Skeletal muscle satellite cell (primary cell): ENCODE results near the gene ZNF239.
"Not testable (repeated sequence)": the region's sequence is repeated elsewhere in the genome, so short reads cannot be mapped to it uniquely, and the experiment has no call there.

Experiments
- H3K27me3 ChIP-seq: 2 replicates; pipeline ENCODE4 v1.7.0; 2013; ENCODE audit warnings: low read length; ENCODE audit not compliant: control insufficient read depth, insufficient read depth
- H3K36me3 ChIP-seq: 2 replicates; pipeline ENCODE4 v1.7.0; 2013; ENCODE audit warnings: mild to moderate bottlenecking, control low read depth, low read length; ENCODE audit not compliant: insufficient read depth
- H3K4me1 ChIP-seq: 2 replicates; pipeline ENCODE4 v1.7.0; 2013; ENCODE audit warnings: low read length; ENCODE audit not compliant: control insufficient read depth, insufficient read depth
- H3K4me2 ChIP-seq: 2 replicates; pipeline ENCODE4 v1.7.0; 2013; ENCODE audit warnings: mild to moderate bottlenecking, low read length
- H3K4me3 ChIP-seq: 2 replicates; pipeline ENCODE4 v1.7.0; 2013; ENCODE audit warnings: low read length
- H3K9ac ChIP-seq: 2 replicates; pipeline ENCODE4 v1.7.0; 2013; ENCODE audit warnings: mild to moderate bottlenecking, low read depth, low read length, moderate library complexity
- H3K9me3 ChIP-seq: replicated peaks from 2 replicates; pipeline ENCODE4 v1.7.0; 2013; ENCODE audit warnings: mild to moderate bottlenecking, control low read depth, low read length

The ZNF239 gene

GRCh38 chr10:43598446-43598845 is 24.0 kb upstream of the ZNF239 start:
- Histone ChIP-seq H3K9me3 (no peaks in the 10 kb centered on the region), H3K4me2 (no peak overlapping the region), H3K4me3 (no peak overlapping the region), H3K36me3 (no peaks in the 10 kb centered on the region), H3K9ac (no peak overlapping the region), H3K4me1 (peaks cover 3% of the 10 kb centered on the region), H3K27me3 (peaks cover 9% of the 10 kb centered on the region)

DNA sequence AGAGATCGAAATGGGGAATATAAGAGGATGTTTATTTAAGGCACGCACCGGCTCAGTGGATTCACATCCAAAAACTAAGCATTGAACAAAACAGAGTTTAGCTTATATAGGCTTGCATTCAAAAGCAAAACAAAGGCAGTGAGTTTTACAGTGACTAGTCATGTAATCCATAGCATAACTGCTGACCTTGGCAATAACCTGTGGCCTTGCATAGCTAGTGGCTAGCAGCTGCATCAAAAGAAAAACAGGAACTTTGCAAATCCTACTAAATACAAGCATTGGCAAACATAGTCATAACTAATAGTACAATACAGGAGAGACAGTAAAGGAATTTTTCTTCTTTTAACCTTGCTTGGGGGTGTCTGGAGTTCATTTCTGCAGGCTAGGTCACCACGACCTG is 22.1 kb upstream of the ZNF239 start:
- no peak overlapping the region for H3K9ac ChIP-seq
- H3K36me3 ChIP-seq: no peaks in the 10 kb centered on the region
- no peak overlapping the region for H3K4me3 ChIP-seq
- H3K27me3 ChIP-seq: peaks cover 9% of the 10 kb centered on the region
- peaks cover 3% of the 10 kb centered on the region for H3K4me1 ChIP-seq
- H3K9me3 ChIP-seq: peaks cover 1% of the 10 kb centered on the region
- H3K4me2 ChIP-seq: no peak overlapping the region

DNA sequence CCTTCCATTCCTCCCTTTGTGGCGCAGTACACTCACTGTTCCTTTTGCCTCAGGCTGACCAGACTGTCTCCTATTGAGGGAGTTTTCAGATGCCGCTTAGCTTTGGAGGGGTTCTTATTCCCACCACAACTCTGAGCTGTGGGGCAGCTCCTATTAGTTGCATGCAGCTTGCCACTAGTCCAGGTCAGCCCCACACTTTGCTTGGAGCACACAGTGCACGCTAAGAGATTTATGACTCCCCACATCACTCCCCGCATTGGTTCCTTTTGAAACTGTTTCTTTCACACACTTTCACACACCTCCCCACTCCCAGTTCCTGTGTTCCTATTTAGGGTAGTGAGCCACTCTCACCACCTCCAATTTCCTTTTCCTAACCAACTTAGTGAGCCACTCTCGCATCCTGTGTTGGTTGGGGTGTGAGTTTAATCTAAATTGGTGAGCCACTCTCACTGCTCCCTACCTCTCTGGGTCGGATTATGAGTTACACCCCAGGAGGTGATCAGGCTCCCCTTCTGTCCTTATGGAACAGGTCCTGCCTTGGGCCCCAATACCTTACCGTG is 21.4 kb upstream of the ZNF239 start:
- no peak overlapping the region for H3K9ac ChIP-seq
- H3K4me3 ChIP-seq: no peak overlapping the region
- H3K4me1 ChIP-seq: peaks cover 3% of the 10 kb centered on the region
- no peaks in the 10 kb centered on the region for H3K36me3 ChIP-seq
- H3K9me3 ChIP-seq: peaks cover 3% of the 10 kb centered on the region
- H3K4me2 ChIP-seq: peak overlapping the region; percentile 86
- H3K27me3 ChIP-seq: peaks cover 6% of the 10 kb centered on the region

GRCh38 chr10:43594944-43595589 is 20.7 kb upstream of the ZNF239 start:
- H3K4me1 ChIP-seq: peaks cover 3% of the 10 kb centered on the region
- no peaks in the 10 kb centered on the region for H3K36me3 ChIP-seq
- H3K27me3 ChIP-seq: peaks cover 6% of the 10 kb centered on the region
- peak overlapping the region; percentile 86 for H3K4me2 ChIP-seq
- peak overlapping the region; percentile 62 for H3K4me3 ChIP-seq
- H3K9me3 ChIP-seq: peaks cover 3% of the 10 kb centered on the region
- H3K9ac ChIP-seq: peak overlapping the region; percentile 41

GRCh38 chr10:43591303-43591904 is 17.0 kb upstream of the ZNF239 start:
- Histone ChIP-seq H3K36me3 (no peaks in the 10 kb centered on the region), H3K27me3 (peaks cover 19% of the 10 kb centered on the region), H3K4me2 (no peak overlapping the region), H3K4me3 (no peak overlapping the region), H3K4me1 (peaks cover 3% of the 10 kb centered on the region), H3K9ac (no peak overlapping the region), H3K9me3 (peaks cover 3% of the 10 kb centered on the region)

DNA sequence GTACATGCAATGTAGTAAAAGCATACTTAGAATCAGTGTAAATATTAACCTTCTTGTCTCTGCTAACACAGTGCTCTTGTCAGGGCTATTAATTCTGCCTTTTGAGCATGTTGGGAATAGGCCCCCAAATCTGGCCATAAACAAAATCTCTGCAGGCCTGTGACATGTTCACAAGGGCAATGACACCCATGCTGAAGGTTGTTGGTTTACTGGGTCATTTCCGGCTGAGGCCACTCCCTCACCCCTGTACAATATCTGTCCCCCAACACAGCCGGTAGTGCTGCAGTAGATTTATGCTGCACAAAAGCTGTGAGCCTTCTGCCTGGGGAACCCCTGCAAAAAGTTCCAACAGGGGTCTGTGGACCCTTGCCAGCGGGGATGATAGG is 12.3 kb upstream of the ZNF239 start:
- H3K4me1 ChIP-seq, H3K36me3 ChIP-seq, H3K9ac ChIP-seq, H3K4me2 ChIP-seq, H3K4me3 ChIP-seq, H3K9me3 ChIP-seq: not testable (repeated sequence)
- H3K27me3 ChIP-seq: peaks cover 17% of the 10 kb centered on the region

DNA sequence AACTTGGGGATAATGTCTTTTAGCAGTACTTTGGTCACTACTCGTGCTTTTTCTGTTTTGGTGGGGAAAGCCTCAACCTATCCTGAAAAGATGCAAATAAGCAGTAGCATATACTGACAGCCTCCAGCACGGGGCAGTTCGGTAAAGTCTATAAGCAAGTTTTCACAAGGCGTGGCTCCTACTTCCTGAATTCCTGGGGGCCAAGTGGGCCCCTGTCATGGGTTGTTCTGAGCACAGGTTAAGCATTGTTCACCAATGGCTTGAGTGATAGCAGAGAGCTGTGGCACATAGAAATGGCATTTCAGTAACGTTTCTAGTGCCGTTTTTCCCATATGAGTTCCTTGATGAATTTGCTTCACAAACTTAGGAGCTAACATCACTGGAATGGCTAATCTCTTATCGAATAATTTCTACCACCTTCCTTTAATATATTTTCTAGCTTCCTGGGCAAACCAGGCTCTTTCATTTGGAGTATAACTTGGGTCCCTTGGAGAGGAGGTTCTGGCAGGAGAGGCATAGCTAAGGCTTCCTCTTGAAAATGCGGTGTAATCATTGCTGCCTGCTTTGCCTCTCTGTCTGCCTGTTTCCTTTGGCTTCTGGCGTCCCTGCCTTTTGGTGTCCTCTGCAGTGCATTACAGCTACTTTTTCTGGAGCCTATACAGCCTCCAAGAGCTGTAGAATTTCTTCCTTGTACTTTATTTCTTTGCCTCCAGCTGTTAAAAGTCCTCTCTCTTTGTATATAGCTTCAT is 11.7 kb upstream of the ZNF239 start:
- H3K4me3 ChIP-seq: no peak overlapping the region
- no peak overlapping the region for H3K4me2 ChIP-seq
- H3K4me1 ChIP-seq: no peaks in the 10 kb centered on the region
- peaks cover 17% of the 10 kb centered on the region for H3K27me3 ChIP-seq
- no peaks in the 10 kb centered on the region for H3K36me3 ChIP-seq
- no peaks in the 10 kb centered on the region for H3K9me3 ChIP-seq
- no peak overlapping the region for H3K9ac ChIP-seq

DNA sequence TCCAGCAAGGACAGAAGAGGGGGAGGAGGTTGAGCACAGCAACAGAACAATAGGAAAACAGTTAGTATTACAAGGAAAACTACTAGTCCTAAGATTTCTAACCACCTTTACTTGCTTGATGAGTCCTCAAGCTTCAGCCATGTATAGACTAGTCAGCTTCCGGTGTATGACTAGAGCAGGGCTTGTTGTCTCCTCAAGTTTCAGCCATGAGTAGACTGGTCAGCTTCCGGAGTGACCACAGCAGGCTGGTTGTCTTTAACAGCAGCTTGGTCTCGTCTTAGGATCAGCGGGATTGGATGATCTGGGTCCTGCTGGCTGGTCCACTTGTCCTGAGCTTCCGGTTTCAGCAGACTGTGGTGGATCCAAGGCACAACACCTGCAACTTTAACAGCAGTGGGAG is 10.6 kb upstream of the ZNF239 start:
- H3K4me1 ChIP-seq: no peaks in the 10 kb centered on the region
- no peaks in the 10 kb centered on the region for H3K9me3 ChIP-seq
- no peak overlapping the region for H3K9ac ChIP-seq
- no peak overlapping the region for H3K4me2 ChIP-seq
- H3K36me3 ChIP-seq: no peaks in the 10 kb centered on the region
- H3K27me3 ChIP-seq: peaks cover 17% of the 10 kb centered on the region
- no peak overlapping the region for H3K4me3 ChIP-seq

- Histone ChIP-seq H3K27me3 (peaks cover 11% of the 10 kb centered on the region), H3K36me3 (no peaks in the 10 kb centered on the region), H3K9ac (no peak overlapping the region), H3K4me2 (no peak overlapping the region), H3K4me3 (no peak overlapping the region), H3K4me1 (no peaks in the 10 kb centered on the region), H3K9me3 (no peaks in the 10 kb centered on the region)
Observed at GRCh38 chr10:43584051-43584450, 9.6 kb upstream of the ZNF239 start.

DNA sequence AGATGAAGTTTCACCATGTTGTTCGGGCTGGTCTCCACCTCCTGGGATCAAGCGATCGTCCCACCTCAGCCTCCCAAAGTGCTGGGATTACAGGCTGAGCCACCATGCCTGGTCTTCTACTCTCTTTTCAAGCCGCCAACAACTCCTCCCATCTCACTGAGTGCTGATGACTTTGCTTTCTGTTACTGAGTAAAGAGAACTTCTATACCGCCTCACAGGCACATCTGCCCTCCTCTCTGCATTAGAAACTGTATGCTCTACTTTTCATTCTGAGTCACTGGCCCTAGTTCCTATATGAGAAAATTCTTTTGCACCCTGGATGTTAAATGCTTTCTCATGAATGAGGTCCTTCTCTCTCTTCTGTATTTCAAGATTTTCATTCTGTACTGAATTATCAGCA is 2.2 kb upstream of the ZNF239 start:
- Histone ChIP-seq H3K4me2 (no peak overlapping the region), H3K9ac (no peak overlapping the region), H3K27me3 (no peaks in the 10 kb centered on the region), H3K4me1 (peaks cover 9% of the 10 kb centered on the region), H3K4me3 (no peak overlapping the region), H3K36me3 (no peaks in the 10 kb centered on the region), H3K9me3 (no peaks in the 10 kb centered on the region)

- Histone ChIP-seq H3K4me2 (no peak overlapping the region), H3K9ac (no peak overlapping the region), H3K4me3 (no peak overlapping the region), H3K4me1 (peaks cover 9% of the 10 kb centered on the region), H3K9me3 (no peaks in the 10 kb centered on the region), H3K36me3 (no peaks in the 10 kb centered on the region), H3K27me3 (no peaks in the 10 kb centered on the region)
Observed at GRCh38 chr10:43576062-43576461, 1.6 kb upstream of the ZNF239 start.
